ENCODE measurements around the gene PHRF1.

DNA sequence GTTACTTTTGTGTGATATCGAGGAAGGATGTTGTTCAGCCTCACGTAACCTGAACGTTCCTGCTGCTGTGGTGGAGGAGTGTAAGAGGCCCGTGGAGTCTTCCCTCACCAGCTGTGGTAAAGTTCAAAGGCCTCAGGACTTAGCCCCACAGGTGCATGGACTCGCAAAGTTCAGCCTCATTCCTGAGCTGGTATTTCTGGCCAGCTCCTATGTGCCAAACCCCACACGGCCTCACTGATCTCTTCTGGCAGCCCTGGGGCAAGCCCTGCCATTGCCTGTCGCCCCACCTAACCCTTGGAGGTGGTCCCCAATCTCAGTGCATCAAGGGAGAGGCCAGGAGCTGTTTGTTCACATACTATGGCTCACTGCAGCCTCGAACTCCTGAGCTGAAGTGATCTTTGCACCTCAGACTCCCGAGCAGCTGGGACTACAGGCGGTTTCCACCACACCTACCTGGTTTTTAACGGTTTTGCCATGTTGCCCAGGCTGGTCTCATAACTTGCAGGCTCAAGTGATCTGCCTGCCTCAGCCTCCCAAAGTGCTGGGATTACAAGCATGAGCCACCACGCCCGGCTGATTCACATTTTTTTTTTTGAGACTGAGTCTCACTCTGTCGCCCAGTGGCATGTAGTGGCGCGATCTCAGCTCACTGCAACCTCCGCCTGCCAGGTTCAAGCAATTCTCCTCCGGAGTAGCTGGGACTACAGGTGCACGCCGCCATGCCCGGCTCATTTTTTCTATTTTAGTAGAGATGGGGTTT lies 2.2 kb downstream of the PHRF1 start:
- TF ChIP-seq MAFK (IDR thresholded peaks at IDR 0.05; ENCODE audit: low read depth, low read length): no peak
- TF ChIP-seq, protein P1, sequence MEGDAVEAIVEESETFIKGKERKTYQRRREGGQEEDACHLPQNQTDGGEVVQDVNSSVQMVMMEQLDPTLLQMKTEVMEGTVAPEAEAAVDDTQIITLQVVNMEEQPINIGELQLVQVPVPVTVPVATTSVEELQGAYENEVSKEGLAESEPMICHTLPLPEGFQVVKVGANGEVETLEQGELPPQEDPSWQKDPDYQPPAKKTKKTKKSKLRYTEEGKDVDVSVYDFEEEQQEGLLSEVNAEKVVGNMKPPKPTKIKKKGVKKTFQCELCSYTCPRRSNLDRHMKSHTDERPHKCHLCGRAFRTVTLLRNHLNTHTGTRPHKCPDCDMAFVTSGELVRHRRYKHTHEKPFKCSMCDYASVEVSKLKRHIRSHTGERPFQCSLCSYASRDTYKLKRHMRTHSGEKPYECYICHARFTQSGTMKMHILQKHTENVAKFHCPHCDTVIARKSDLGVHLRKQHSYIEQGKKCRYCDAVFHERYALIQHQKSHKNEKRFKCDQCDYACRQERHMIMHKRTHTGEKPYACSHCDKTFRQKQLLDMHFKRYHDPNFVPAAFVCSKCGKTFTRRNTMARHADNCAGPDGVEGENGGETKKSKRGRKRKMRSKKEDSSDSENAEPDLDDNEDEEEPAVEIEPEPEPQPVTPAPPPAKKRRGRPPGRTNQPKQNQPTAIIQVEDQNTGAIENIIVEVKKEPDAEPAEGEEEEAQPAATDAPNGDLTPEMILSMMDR (conservative IDR thresholded peaks at IDR 0.05; ENCODE audit: low read depth, low read length): no peak
- no peak for TF ChIP-seq MXI1 (IDR thresholded peaks at IDR 0.05; ENCODE audit: borderline replicate concordance, low read depth, low read length)
- no peak for TF ChIP-seq CEBPB (IDR thresholded peaks at IDR 0.05; ENCODE audit: low read depth, low read length)
- TF ChIP-seq POLR2A (IDR thresholded peaks at IDR 0.05; ENCODE audit: low read depth, low read length): no peak
- no peak for TF ChIP-seq SMC3 (IDR thresholded peaks at IDR 0.05; ENCODE audit: low read depth, low read length)
- no peak for TF ChIP-seq ELK1 (IDR thresholded peaks at IDR 0.05; ENCODE audit: borderline replicate concordance, low read depth, low read length)
- no peak for TF ChIP-seq BHLHE40 (IDR thresholded peaks at IDR 0.05; ENCODE audit: low read depth, low read length)
- TF ChIP-seq CHD1 (IDR thresholded peaks at IDR 0.05; ENCODE audit: low read depth, low read length): no peak
- no peak for TF ChIP-seq RCOR1 (IDR thresholded peaks at IDR 0.05; ENCODE audit: insufficient replicate concordance, low read length)
- no peak for TF ChIP-seq RFX5 (IDR thresholded peaks at IDR 0.05; ENCODE audit: low read depth, low read length)

All from IMR-90 (cell line).